ENCODE measurements around the gene SMAD5. TPM values are rescaled to one million over a fixed set of nuclear protein-coding genes. Genes with fewer than 3 reads are reported as not detected.

SMAD5 gene
- total and polyA plus RNA-seq, 2 experiments from 2014 or later, result 25.7 to 130 TPM

DNA sequence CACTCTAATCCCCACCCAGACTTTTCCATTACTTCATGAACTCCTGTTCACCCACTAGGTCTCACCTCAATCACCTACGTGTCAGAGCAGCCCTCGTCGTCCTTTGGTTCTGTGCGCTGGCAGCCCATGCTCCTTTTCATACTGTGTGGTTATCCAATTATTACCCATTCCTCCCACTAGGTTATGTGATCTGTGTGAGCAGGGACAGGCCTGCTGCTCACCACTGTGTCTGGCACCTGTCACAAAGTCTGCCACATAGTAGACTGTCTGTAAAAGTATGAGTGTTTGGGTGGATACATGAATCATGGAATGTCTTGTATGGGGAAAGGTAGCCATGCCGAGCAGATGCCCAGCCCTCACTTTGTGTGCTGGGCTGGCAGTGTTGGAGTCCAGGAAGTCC is 12.1 kb upstream of the SMAD5 start:
- H3K36me3 ChIP-seq, result no peaks in the 10 kb centered on the region
- no peak overlapping the region for H3K4me3 ChIP-seq
- H3K9me3 ChIP-seq (ENCODE audit: low read depth), result no peaks in the 10 kb centered on the region
- TF ChIP-seq, protein P1, sequence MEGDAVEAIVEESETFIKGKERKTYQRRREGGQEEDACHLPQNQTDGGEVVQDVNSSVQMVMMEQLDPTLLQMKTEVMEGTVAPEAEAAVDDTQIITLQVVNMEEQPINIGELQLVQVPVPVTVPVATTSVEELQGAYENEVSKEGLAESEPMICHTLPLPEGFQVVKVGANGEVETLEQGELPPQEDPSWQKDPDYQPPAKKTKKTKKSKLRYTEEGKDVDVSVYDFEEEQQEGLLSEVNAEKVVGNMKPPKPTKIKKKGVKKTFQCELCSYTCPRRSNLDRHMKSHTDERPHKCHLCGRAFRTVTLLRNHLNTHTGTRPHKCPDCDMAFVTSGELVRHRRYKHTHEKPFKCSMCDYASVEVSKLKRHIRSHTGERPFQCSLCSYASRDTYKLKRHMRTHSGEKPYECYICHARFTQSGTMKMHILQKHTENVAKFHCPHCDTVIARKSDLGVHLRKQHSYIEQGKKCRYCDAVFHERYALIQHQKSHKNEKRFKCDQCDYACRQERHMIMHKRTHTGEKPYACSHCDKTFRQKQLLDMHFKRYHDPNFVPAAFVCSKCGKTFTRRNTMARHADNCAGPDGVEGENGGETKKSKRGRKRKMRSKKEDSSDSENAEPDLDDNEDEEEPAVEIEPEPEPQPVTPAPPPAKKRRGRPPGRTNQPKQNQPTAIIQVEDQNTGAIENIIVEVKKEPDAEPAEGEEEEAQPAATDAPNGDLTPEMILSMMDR (IDR thresholded peaks at IDR 0.05; ENCODE audit: low read depth, low read length), result no peak
- DNase-seq (ENCODE audit: low read depth in 1 of 2, low spot score in 1 of 2), result no peak
- no peaks in the 10 kb centered on the region for H3K4me1 ChIP-seq (ENCODE audit: low read depth)
- no peak overlapping the region for H3K27ac ChIP-seq
- H3K27me3 ChIP-seq, result peaks cover 5% of the 10 kb centered on the region

DNA sequence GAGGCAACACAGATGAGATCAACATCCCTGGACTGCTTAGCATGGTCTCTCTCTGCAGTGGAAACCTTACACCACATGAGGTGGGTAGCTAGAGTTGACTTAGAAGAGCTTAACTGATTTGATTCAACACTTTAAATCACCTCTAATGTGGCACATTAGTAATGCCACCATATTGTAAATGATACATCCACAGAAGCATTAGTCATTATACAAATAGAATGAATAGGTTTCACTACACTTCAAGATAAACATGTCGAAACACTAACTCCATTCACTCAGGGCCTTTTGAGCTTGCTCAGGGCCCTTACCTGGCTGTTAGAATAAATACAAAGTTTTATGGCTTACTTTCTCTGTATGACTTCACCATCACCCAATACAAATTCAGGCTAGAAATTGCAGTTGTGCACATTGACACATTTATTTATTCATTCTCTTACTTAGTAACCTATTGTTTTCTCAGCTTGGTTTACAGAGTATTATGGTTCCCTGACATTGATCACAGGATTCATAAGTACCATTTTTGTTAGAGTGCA is 9.3 kb upstream of the SMAD5 start:
- no peaks in the 10 kb centered on the region for H3K36me3 ChIP-seq
- no peaks in the 10 kb centered on the region for H3K4me1 ChIP-seq (ENCODE audit: low read depth)
- H3K9me3 ChIP-seq (ENCODE audit: low read depth), result no peaks in the 10 kb centered on the region
- H3K27ac ChIP-seq, result no peak overlapping the region
- H3K4me3 ChIP-seq, result no peak overlapping the region
- TF ChIP-seq, protein P1 (IDR thresholded peaks at IDR 0.05; ENCODE audit: low read depth, low read length), result no peak
- no peak for DNase-seq (ENCODE audit: low read depth in 1 of 2, low spot score in 1 of 2)
- H3K27me3 ChIP-seq, result peaks cover 5% of the 10 kb centered on the region

DNA sequence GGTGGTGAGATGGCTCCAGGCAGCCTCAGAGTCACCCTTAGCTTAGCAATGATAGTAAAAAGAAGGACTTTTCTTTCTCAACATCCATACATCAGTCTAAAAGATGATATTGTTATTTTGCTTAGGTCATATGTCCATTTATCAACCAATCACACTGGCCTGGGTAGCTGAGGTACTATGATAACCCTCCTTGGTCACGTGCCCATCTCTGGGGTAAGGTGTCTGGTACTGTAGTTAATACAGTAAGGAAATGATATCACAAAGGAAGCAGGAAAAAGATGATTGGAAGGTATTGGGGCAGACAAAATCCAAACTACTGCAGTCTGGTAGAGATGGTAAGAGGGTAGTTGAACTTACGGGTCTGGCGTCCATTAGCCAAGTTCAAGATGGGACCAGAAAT is 5.1 kb upstream of the SMAD5 start:
- Histone ChIP-seq H3K4me3 (no peak overlapping the region), H3K27me3 (peaks cover 5% of the 10 kb centered on the region), H3K9me3 (ENCODE audit: low read depth) (no peaks in the 10 kb centered on the region), H3K4me1 (ENCODE audit: low read depth) (peaks cover 4% of the 10 kb centered on the region), H3K27ac (no peak overlapping the region), H3K36me3 (no peaks in the 10 kb centered on the region)
- no peak for DNase-seq (ENCODE audit: low read depth in 1 of 2, low spot score in 1 of 2)
- TF ChIP-seq, protein P1 (IDR thresholded peaks at IDR 0.05; ENCODE audit: low read depth, low read length), result no peak

DNA sequence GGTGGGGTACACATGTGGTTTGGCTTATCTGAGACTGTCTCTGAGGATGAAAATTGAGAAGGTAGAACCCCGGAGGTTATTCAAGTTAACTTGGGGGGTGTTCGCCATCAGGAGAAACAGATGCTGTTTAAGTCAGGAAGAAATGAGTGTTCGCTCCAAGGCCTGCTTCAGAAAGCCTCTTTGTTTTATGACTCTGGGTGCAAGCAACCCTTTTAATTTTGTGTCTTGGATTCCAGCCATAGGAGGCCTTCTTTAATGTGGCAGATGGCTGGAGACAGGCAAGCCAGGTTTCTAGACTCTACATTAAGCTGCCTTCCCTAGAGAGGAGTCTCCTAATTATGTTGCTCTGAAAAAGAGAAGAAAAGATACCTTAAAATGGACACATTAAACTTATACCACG is 4.2 kb upstream of the SMAD5 start:
- no peaks in the 10 kb centered on the region for H3K9me3 ChIP-seq (ENCODE audit: low read depth)
- peaks cover 5% of the 10 kb centered on the region for H3K27me3 ChIP-seq
- TF ChIP-seq, protein P1 (IDR thresholded peaks at IDR 0.05; ENCODE audit: low read depth, low read length), result no peak
- no peak for DNase-seq (ENCODE audit: low read depth in 1 of 2, low spot score in 1 of 2)
- H3K36me3 ChIP-seq, result no peaks in the 10 kb centered on the region
- H3K4me1 ChIP-seq (ENCODE audit: low read depth), result peaks cover 4% of the 10 kb centered on the region
- H3K27ac ChIP-seq, result no peak overlapping the region
- no peak overlapping the region for H3K4me3 ChIP-seq

DNA sequence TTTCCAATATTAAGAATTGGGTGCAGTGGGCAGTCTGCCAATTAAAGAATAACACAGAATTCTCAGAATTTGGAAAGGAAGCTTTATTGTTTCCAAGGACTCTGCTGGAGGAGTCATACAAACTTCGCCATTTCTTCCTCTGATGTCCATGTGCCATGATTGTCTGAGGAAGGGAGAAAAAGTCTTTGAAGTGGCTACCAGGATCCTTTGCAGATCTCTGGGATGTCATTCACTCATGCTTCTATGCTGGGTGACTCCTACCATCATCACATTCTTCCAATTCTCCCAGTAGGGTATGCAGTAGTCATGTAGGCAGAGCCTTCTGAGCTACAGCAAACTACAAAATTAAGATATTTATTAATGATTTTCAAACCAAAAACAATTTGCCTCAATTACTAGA is 3.2 kb upstream of the SMAD5 start:
- TF ChIP-seq, protein P1 (IDR thresholded peaks at IDR 0.05; ENCODE audit: low read depth, low read length), result no peak
- Histone ChIP-seq H3K9me3 (ENCODE audit: low read depth) (no peaks in the 10 kb centered on the region), H3K27me3 (peaks cover 4% of the 10 kb centered on the region), H3K36me3 (no peaks in the 10 kb centered on the region), H3K27ac (no peak overlapping the region), H3K4me1 (ENCODE audit: low read depth) (peaks cover 9% of the 10 kb centered on the region), H3K4me3 (no peak overlapping the region)
- DNase-seq (ENCODE audit: low read depth in 1 of 2, low spot score in 1 of 2), result no peak

DNA sequence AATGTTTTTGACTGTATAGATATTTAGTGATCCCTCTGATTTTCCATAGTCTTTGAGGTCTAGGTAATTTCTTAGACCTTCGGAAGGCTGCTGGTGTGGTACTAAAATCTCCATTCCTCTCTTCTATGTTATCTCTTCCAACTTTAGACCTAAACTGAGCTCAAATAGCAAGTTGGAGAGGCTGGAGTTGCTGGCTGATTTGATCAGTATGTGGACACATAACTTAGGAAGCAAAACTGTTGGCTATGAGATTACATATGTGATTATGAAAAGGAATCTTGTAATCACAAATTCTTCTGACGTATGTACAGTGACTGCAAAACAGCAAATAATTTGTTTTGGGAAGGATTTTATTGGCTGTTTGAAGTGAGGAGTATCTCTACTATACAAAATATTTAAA is 2.1 kb upstream of the SMAD5 start:
- no peak overlapping the region for H3K27ac ChIP-seq
- TF ChIP-seq, protein P1 (IDR thresholded peaks at IDR 0.05; ENCODE audit: low read depth, low read length), result no peak
- H3K27me3 ChIP-seq, result no peaks in the 10 kb centered on the region
- H3K4me1 ChIP-seq (ENCODE audit: low read depth), result peaks cover 18% of the 10 kb centered on the region
- H3K9me3 ChIP-seq (ENCODE audit: low read depth), result no peaks in the 10 kb centered on the region
- DNase-seq (ENCODE audit: low read depth in 1 of 2, low spot score in 1 of 2), result no peak
- no peaks in the 10 kb centered on the region for H3K36me3 ChIP-seq
- no peak overlapping the region for H3K4me3 ChIP-seq

All from cardiac muscle cell (in vitro differentiated cells and primary cell).